ENCODE data around the gene PRPF8.

Gene PRPF8

DNA sequence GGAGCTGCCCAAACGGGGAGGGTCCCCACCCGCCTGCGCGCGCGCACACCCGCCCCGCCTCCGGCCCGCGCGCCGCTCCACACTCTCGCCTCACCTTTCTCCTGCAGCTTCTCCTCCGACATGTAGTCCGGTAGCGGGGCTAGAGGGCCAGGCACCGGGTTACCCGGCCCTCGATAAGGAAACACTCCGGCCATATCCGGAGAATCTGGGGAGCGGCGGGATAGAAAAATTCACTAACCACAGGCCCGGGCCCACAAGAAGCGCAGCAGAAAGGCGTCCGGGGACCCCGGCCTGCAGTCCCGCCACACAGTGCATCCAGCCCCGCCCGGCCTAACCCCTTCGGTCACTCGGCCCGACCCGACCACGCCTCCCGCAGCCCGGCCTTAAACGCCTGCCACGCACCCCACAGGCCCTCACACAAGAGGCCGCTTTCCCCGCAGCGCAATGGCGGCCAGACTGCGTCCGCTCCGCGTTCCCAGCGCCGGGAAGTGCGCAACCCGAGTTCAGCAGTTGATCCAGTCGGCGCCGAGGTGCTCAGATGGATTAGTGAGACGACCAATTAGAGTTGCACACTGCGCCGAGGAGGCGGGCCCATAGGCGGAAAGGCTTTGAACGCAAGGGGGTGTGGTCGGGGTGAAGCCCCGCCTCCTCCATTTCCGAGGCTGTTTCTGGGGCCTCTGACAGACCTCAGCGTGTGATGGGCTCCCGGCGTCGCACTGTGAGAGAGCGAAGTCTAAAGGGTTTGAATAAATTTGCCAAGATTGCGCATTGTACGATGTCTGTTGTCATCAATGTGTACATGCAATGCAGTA, at the start of gene PRPF8:
Gene PRPF8, minus strand, starts transcription at position 490 of the 812 bp plus-strand sequence. Its CDS starts 296 bp downstream, at position 194.
- Mint-ChIP-seq H3K9me3 (no peaks in the 10 kb centered on the region), H3K4me3 (peak within 1 kb of the TSS; percentile 99), H3K36me3 (ENCODE audit: low read depth) (peaks cover 46% of the 10 kb centered on the region), H3K27me3 (ENCODE audit: low read depth) (no peaks in the 10 kb centered on the region), H3K27ac (peak within 1 kb of the TSS; percentile 96), H3K4me1 (ENCODE audit: low read depth) (peaks cover 24% of the 10 kb centered on the region)
- DNase-seq (ENCODE audit: low spot score) = peak; percentile 98

DNA sequence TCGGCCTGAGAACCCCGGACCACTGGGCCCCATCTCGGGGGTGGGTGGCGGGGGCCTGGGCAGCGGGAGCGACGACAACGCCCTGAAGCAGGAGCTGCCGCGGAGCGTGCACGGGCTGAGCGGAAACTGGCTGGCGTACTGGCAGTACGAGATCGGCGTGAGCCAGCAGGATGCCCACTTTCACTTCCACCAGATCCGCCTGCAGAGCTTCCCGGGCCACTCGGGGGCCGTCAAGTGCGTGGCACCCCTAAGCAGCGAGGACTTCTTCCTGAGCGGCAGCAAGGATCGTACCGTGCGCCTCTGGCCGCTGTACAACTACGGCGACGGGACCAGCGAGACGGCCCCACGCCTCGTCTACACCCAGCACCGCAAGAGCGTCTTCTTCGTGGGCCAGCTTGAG, 49.1 kb upstream of the PRPF8 start:
- no peak overlapping the region for H3K4me3 Mint-ChIP-seq
- DNase-seq (ENCODE audit: low spot score) = no peak
- peaks cover 23% of the 10 kb centered on the region for H3K36me3 Mint-ChIP-seq (ENCODE audit: low read depth)
- H3K27ac Mint-ChIP-seq = no peak overlapping the region
- H3K9me3 Mint-ChIP-seq = no peaks in the 10 kb centered on the region
- H3K4me1 Mint-ChIP-seq (ENCODE audit: low read depth) = peaks cover 3% of the 10 kb centered on the region
- no peaks in the 10 kb centered on the region for H3K27me3 Mint-ChIP-seq (ENCODE audit: low read depth)

GRCh38 chr17:1732833-1733321, 48.2 kb upstream of the PRPF8 start:
- no peak for DNase-seq (ENCODE audit: low spot score)
- H3K9me3 Mint-ChIP-seq = no peaks in the 10 kb centered on the region
- H3K27me3 Mint-ChIP-seq (ENCODE audit: low read depth) = no peaks in the 10 kb centered on the region
- peaks cover 23% of the 10 kb centered on the region for H3K36me3 Mint-ChIP-seq (ENCODE audit: low read depth)
- H3K27ac Mint-ChIP-seq = no peak overlapping the region
- no peak overlapping the region for H3K4me3 Mint-ChIP-seq
- H3K4me1 Mint-ChIP-seq (ENCODE audit: low read depth) = peaks cover 3% of the 10 kb centered on the region

- no peaks in the 10 kb centered on the region for H3K9me3 Mint-ChIP-seq
- peaks cover 19% of the 10 kb centered on the region for H3K36me3 Mint-ChIP-seq (ENCODE audit: low read depth)
- DNase-seq (ENCODE audit: low spot score) = no peak
- no peak overlapping the region for H3K27ac Mint-ChIP-seq
- no peak overlapping the region for H3K4me3 Mint-ChIP-seq
- no peaks in the 10 kb centered on the region for H3K27me3 Mint-ChIP-seq (ENCODE audit: low read depth)
- peaks cover 3% of the 10 kb centered on the region for H3K4me1 Mint-ChIP-seq (ENCODE audit: low read depth)
These were observed 47.7 kb upstream of the PRPF8 start for GRCh38 chr17:1732241-1732832.

DNA sequence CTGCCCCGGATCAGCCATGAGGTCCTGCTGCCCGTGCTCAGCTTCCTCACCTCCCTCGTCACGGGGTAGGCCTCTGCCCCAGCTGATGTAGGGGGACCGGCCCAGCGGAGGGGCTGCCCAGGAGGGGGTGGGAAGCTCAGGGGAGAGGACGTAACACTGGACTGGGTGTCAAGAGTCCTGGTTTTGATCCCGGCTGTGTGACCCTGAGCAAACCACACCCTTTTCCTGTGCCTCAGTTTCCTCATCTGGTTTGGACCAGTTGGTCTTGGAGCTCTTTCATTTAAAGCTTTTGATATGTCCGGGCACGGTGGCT, 46.5 kb upstream of the PRPF8 start:
- H3K9me3 Mint-ChIP-seq = no peaks in the 10 kb centered on the region
- no peak overlapping the region for H3K27ac Mint-ChIP-seq
- H3K27me3 Mint-ChIP-seq (ENCODE audit: low read depth) = no peaks in the 10 kb centered on the region
- DNase-seq (ENCODE audit: low spot score) = no peak
- H3K4me3 Mint-ChIP-seq = no peak overlapping the region
- peaks cover 14% of the 10 kb centered on the region for H3K36me3 Mint-ChIP-seq (ENCODE audit: low read depth)
- peaks cover 3% of the 10 kb centered on the region for H3K4me1 Mint-ChIP-seq (ENCODE audit: low read depth)

GRCh38 chr17:1730326-1731193, 45.9 kb upstream of the PRPF8 start:
- Mint-ChIP-seq H3K4me1 (ENCODE audit: low read depth) (peaks cover 5% of the 10 kb centered on the region), H3K36me3 (ENCODE audit: low read depth) (peaks cover 17% of the 10 kb centered on the region), H3K27ac (no peak overlapping the region), H3K27me3 (ENCODE audit: low read depth) (no peaks in the 10 kb centered on the region), H3K4me3 (no peak overlapping the region), H3K9me3 (no peaks in the 10 kb centered on the region)
- no peak for DNase-seq (ENCODE audit: low spot score)

- H3K36me3 Mint-ChIP-seq (ENCODE audit: low read depth) = peaks cover 19% of the 10 kb centered on the region
- no peaks in the 10 kb centered on the region for H3K9me3 Mint-ChIP-seq
- no peaks in the 10 kb centered on the region for H3K27me3 Mint-ChIP-seq (ENCODE audit: low read depth)
- no peak overlapping the region for H3K4me3 Mint-ChIP-seq
- H3K27ac Mint-ChIP-seq = no peak overlapping the region
- H3K4me1 Mint-ChIP-seq (ENCODE audit: low read depth) = peaks cover 8% of the 10 kb centered on the region
- no peak for DNase-seq (ENCODE audit: low spot score)
These were observed 45.3 kb upstream of the PRPF8 start for GRCh38 chr17:1729966-1730325.

DNA sequence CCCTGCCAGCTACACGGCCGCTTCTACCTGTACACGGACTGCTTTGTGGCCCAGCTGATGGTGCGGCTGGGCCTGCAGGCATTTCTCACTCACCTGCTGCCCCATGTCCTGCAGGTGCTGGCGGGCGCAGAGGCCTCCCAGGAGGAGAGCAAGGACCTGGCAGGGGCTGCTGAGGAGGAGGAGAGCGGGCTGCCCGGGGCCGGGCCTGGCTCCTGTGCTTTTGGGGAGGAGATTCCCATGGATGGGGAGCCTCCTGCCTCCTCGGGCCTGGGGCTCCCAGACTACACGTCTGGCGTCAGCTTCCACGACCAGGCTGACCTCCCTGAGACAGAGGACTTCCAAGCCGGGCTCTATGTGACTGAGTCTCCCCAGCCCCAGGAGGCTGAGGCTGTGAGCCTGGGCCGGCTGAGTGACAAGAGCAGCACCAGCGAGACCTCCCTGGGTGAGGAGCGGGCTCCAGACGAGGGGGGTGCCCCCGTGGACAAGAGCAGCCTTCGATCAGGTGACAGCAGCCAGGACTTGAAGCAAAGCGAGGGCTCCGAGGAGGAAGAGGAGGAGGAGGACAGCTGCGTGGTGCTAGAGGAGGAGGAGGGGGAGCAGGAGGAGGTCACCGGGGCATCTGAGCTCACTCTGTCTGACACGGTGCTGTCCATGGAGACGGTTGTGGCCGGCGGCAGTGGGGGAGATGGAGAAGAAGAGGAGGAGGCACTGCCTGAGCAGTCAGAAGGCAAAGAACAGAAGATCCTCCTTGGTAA, 43.4 kb upstream of the PRPF8 start:
- H3K4me1 Mint-ChIP-seq (ENCODE audit: low read depth) = peaks cover 10% of the 10 kb centered on the region
- H3K9me3 Mint-ChIP-seq = no peaks in the 10 kb centered on the region
- no peak for DNase-seq (ENCODE audit: low spot score)
- H3K4me3 Mint-ChIP-seq = no peak overlapping the region
- H3K27ac Mint-ChIP-seq = no peak overlapping the region
- H3K27me3 Mint-ChIP-seq (ENCODE audit: low read depth) = no peaks in the 10 kb centered on the region
- peaks cover 16% of the 10 kb centered on the region for H3K36me3 Mint-ChIP-seq (ENCODE audit: low read depth)

- Mint-ChIP-seq H3K9me3 (no peaks in the 10 kb centered on the region), H3K27ac (no peak overlapping the region), H3K36me3 (ENCODE audit: low read depth) (peaks cover 17% of the 10 kb centered on the region), H3K4me1 (ENCODE audit: low read depth) (peaks cover 16% of the 10 kb centered on the region), H3K4me3 (no peak overlapping the region), H3K27me3 (ENCODE audit: low read depth) (no peaks in the 10 kb centered on the region)
- no peak for DNase-seq (ENCODE audit: low spot score)
These were observed 42.7 kb upstream of the PRPF8 start for GRCh38 chr17:1727258-1727789.

- H3K9me3 Mint-ChIP-seq = no peaks in the 10 kb centered on the region
- DNase-seq (ENCODE audit: low spot score) = no peak
- no peak overlapping the region for H3K27ac Mint-ChIP-seq
- H3K27me3 Mint-ChIP-seq (ENCODE audit: low read depth) = no peaks in the 10 kb centered on the region
- peaks cover 17% of the 10 kb centered on the region for H3K36me3 Mint-ChIP-seq (ENCODE audit: low read depth)
- peaks cover 16% of the 10 kb centered on the region for H3K4me1 Mint-ChIP-seq (ENCODE audit: low read depth)
- no peak overlapping the region for H3K4me3 Mint-ChIP-seq
These were observed 42.1 kb upstream of the PRPF8 start for GRCh38 chr17:1726626-1727257.

DNA sequence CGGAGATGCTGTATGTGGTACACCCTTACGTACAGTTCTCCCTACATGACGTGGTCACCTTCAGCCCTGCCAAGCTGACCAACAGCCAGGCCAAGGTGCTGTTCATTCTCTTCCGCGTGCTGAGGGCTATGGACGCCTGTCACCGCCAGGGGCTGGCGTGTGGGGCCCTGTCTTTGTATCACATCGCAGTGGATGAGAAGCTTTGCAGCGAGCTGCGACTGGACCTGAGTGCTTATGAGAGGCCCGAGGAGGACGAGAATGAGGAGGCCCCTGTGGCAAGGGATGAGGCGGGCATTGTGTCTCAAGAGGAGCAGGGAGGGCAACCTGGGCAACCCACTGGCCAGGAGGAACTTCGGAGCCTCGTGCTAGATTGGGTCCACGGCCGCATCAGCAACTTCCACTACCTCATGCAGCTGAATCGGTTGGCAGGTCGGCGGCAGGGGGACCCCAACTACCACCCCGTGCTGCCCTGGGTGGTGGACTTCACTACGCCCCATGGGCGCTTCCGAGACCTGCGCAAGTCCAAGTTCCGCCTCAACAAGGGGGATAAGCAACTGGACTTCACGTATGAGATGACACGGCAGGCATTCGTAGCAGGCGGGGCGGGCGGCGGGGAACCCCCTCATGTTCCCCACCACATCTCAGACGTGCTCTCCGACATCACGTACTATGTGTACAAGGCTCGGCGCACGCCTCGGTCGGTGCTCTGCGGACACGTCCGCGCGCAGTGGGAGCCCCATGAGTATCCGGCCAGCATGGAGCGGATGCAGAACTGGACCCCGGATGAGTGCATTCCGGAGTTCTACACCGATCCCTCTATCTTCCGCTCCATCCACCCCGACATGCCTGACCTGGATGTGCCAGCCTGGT, 41.2 kb upstream of the PRPF8 start:
- Mint-ChIP-seq H3K27ac (peak overlapping the region; percentile 71), H3K4me3 (peak overlapping the region; percentile 80), H3K27me3 (ENCODE audit: low read depth) (no peaks in the 10 kb centered on the region), H3K4me1 (ENCODE audit: low read depth) (peaks cover 18% of the 10 kb centered on the region), H3K9me3 (no peaks in the 10 kb centered on the region), H3K36me3 (ENCODE audit: low read depth) (peaks cover 17% of the 10 kb centered on the region)
- no peak for DNase-seq (ENCODE audit: low spot score)

DNA sequence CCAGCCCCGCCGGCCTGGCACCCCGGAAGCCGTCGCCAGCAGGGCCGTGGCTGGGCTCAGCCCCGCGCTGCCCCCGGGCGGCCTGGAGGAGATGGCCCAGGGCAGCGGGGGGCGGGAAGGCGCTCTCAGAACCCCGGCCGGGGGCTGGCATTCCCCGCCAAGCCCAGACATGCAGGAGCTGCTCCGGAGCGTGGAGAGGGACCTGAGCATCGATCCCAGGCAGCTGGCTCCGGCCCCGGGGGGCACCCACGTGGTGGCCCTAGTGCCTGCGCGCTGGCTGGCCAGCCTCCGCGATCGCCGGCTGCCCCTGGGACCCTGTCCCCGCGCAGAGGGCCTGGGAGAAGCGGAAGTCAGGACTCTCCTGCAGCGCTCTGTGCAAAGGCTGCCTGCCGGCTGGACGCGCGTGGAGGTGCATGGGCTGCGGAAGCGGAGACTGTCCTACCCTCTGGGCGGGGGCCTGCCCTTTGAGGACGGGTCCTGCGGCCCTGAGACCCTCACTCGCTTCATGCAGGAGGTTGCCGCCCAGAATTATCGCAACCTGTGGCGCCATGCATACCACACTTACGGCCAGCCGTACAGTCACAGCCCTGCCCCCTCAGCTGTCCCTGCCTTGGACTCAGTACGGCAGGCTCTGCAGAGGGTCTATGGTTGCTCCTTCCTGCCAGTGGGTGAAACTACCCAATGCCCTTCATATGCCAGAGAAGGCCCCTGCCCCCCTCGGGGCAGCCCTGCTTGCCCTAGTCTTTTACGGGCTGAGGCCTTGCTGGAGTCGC, 40.4 kb upstream of the PRPF8 start:
- peaks cover 17% of the 10 kb centered on the region for H3K36me3 Mint-ChIP-seq (ENCODE audit: low read depth)
- no peaks in the 10 kb centered on the region for H3K9me3 Mint-ChIP-seq
- H3K4me1 Mint-ChIP-seq (ENCODE audit: low read depth) = peaks cover 23% of the 10 kb centered on the region
- H3K27me3 Mint-ChIP-seq (ENCODE audit: low read depth) = no peaks in the 10 kb centered on the region
- DNase-seq (ENCODE audit: low spot score) = no peak
- peak overlapping the region; percentile 80 for H3K4me3 Mint-ChIP-seq
- peak overlapping the region; percentile 71 for H3K27ac Mint-ChIP-seq

Measured in T-helper 2 cell treated with Interferon-gamma antibody and Interleukin-4, amounts not matched to agents 5 μg/mL and 100 μg/mL, for 36 hours (primary cell).